Panc1 (cell line): ENCODE results near the gene MYO16. TPM values are rescaled to one million over a fixed set of nuclear protein-coding genes. Genes with fewer than 3 reads are reported as not detected.

Experiments used
- ATAC-seq: fragments of 200-7000 bp; cut with Tn5 transposase; 2 replicates; pipeline ENCODE4 v1.9.1; 2020; ENCODE audit warnings: mild to moderate bottlenecking, moderate library complexity
- BruUV-seq: library from RNA; stranded (reverse); fragments of 400-500 nt; replicated peaks from 2 replicates; lab custom pipeline; 2021; lab: Mats Ljungman, UMichigan
- CTCF ChIA-PET: fragments of 300-600 bp; sonication (Branson Sonifier 250); formaldehyde crosslinking; loops from one replicate; lab custom pipeline; 2022; ENCODE audit warnings: antibody characterized with exemption; lab: Charles Lee
- POLR2A ChIA-PET: fragments of 300-600 bp; sonication (Branson Sonifier 250); formaldehyde crosslinking; loops from one replicate; lab custom pipeline; 2022; ENCODE audit warnings: antibody characterized with exemption; lab: Charles Lee
- DNase-seq: peaks from one replicate; pipeline ENCODE4 v3.0.0-alpha.2; 2010; ENCODE audit warnings: low read depth, low spot score
- H3K27ac ChIP-seq: 2 replicates; pipeline ENCODE4 v1.5.1; 2011; ENCODE audit warnings: mild to moderate bottlenecking, low read length, inconsistent platforms
- H3K27me3 ChIP-seq: fragments of 200-500 bp; sonication (Bioruptor generic); 2 replicates; pipeline ENCODE4 v1.6.0; 2014; ENCODE audit warnings: low read length, inconsistent platforms; ENCODE audit not compliant: control insufficient read depth, insufficient read depth
- H3K36me3 ChIP-seq: fragments of 200-500 bp; sonication (Bioruptor generic); 2 replicates; pipeline ENCODE4 v1.5.1; 2014; ENCODE audit warnings: inconsistent platforms, mild to moderate bottlenecking, low read length, moderate library complexity; ENCODE audit not compliant: control insufficient read depth, insufficient read depth
- H3K4me1 ChIP-seq: 2 replicates; pipeline ENCODE4 v1.5.1; 2011; ENCODE audit warnings: inconsistent platforms, mild to moderate bottlenecking, low read length, moderate library complexity; ENCODE audit not compliant: control insufficient read depth, insufficient read depth
- H3K4me3 ChIP-seq, 2 experiments: 2 replicates each; pipeline ENCODE4 v1.5.1; 2011 to 2012; ENCODE audit warnings: low read depth in 2 of 2, low read length in 2 of 2, mild to moderate bottlenecking in 2 of 2, inconsistent platforms in 1 of 2, moderate library complexity in 1 of 2
- H3K9me3 ChIP-seq: fragments of 200-500 bp; sonication (Bioruptor generic); 2 replicates; pipeline ENCODE4 v1.5.1; 2014; ENCODE audit warnings: low read depth, mild to moderate bottlenecking, inconsistent platforms, low read length, moderate library complexity; ENCODE audit not compliant: control insufficient read depth, insufficient read depth
- CTCF ChIP-seq: fragments of 450-650 bp; IDR thresholded peaks from 2 replicates; pipeline ENCODE4 v1.5.1; 2017; ENCODE audit warnings: mild to moderate bottlenecking
- POLR2AphosphoS5 ChIP-seq: IDR thresholded peaks from 2 replicates; pipeline ENCODE4 v1.6.1; 2012; ENCODE audit warnings: mild to moderate bottlenecking, low read depth, low read length, moderate library complexity
- REST ChIP-seq, 2 experiments: IDR thresholded peaks; 2 replicates each; pipeline ENCODE4 v1.6.1; 2011 to 2012; ENCODE audit warnings: low read depth in 2 of 2, control low read depth in 1 of 2, low read length in 1 of 2, mild to moderate bottlenecking in 1 of 2, moderate library complexity in 1 of 2; ENCODE audit not compliant: insufficient read depth in 1 of 2
- SIN3A ChIP-seq: IDR thresholded peaks from 2 replicates; pipeline ENCODE4 v1.6.1; 2012; ENCODE audit warnings: low read depth, mild to moderate bottlenecking, low read length, moderate library complexity, borderline replicate concordance; ENCODE audit not compliant: insufficient read depth
- TCF7L2 ChIP-seq: IDR thresholded peaks from 2 replicates; pipeline ENCODE4 v1.6.1; 2011; ENCODE audit warnings: mild to moderate bottlenecking, low read depth, low read length, inconsistent platforms
- in situ Hi-C: cut with HindIII; loops from 2 replicates; pipeline ENCODE4 v1.10.0; 2016; ENCODE audit warnings: low sequenced_read_pairs, low pct_unique_long_range_greater_than_20kb
- intact Hi-C: fragments of 100-400 bp; cut with micrococcal nuclease; formaldehyde crosslinking; loops from one replicate; pipeline ENCODE4 v1.10.0; 2022; ENCODE audit not compliant: unreplicated experiment
- total RNA-seq: library from RNA; stranded (reverse); gene quantifications from one replicate; pipeline ENCODE4 v1.2.1, GENCODE V29; 2021; ENCODE audit not compliant: unreplicated experiment

MYO16 gene
- total RNA-seq, 1 experiment from 2014 or later: 0.08 TPM

GRCh38 chr13:109114991-109115390 lies 485.6 kb downstream of the MYO16 start:
- H3K9me3 ChIP-seq: no peaks in the 10 kb centered on the region
- CTCF ChIA-PET: no interaction called here
- BruUV-seq: no TSS peak
- POLR2A ChIA-PET: no interaction called here
- in situ Hi-C loops: no loop called here
- H3K27me3 ChIP-seq: no peaks in the 10 kb centered on the region
- TF ChIP-seq REST (IDR thresholded peaks at IDR 0.05; ENCODE audit: insufficient read depth in 1 of 2, low read depth in 2 of 2, low read length in 1 of 2): no peak
- no peak for TF ChIP-seq TCF7L2
- no peak for TF ChIP-seq CTCF
- no peak for TF ChIP-seq POLR2AphosphoS5
- no peak for TF ChIP-seq SIN3A
- DNase-seq: no peak
- H3K27ac ChIP-seq: no peak overlapping the region
- no peak overlapping the region for H3K4me3 ChIP-seq
- no peak for ATAC-seq
- H3K4me1 ChIP-seq: no peaks in the 10 kb centered on the region
- H3K36me3 ChIP-seq: no peaks in the 10 kb centered on the region
- intact Hi-C loops: no loop called here

GRCh38 chr13:109118521-109118920 lies 489.1 kb downstream of the MYO16 start:
- no TSS peak for BruUV-seq
- intact Hi-C loops (no loop called here), in situ Hi-C loops (no loop called here)
- TF ChIP-seq TCF7L2 (no peak), POLR2AphosphoS5 (no peak), REST (IDR thresholded peaks at IDR 0.05; ENCODE audit: insufficient read depth in 1 of 2, low read depth in 2 of 2, low read length in 1 of 2) (no peak), SIN3A (no peak), CTCF (no peak)
- H3K4me3 ChIP-seq: no peak overlapping the region
- ChIA-PET CTCF (no interaction called here), POLR2A (no interaction called here)
- H3K27ac ChIP-seq: no peak overlapping the region
- no peak for ATAC-seq
- no peaks in the 10 kb centered on the region for H3K36me3 ChIP-seq
- no peak for DNase-seq
- no peaks in the 10 kb centered on the region for H3K4me1 ChIP-seq
- H3K27me3 ChIP-seq: no peaks in the 10 kb centered on the region
- H3K9me3 ChIP-seq: no peaks in the 10 kb centered on the region
